Retinal pigment epithelial cell (primary cell): Measurements from ENCODE around the gene WDR7.

Source experiments
- DNase-seq: peaks from one replicate; pipeline ENCODE4 v3.0.0-alpha.2; 2010; ENCODE audit warnings: low read depth
- H3K4me3 ChIP-seq: 2 replicates; pipeline ENCODE4 v1.5.1; 2011; ENCODE audit warnings: mild to moderate bottlenecking, low read length, control low read depth, moderate library complexity
- CTCF ChIP-seq: conservative IDR thresholded peaks from 2 replicates; pipeline ENCODE4 v1.5.1; 2011; ENCODE audit warnings: low read depth, low read length, control low read depth, inconsistent platforms

WDR7 gene

DNA sequence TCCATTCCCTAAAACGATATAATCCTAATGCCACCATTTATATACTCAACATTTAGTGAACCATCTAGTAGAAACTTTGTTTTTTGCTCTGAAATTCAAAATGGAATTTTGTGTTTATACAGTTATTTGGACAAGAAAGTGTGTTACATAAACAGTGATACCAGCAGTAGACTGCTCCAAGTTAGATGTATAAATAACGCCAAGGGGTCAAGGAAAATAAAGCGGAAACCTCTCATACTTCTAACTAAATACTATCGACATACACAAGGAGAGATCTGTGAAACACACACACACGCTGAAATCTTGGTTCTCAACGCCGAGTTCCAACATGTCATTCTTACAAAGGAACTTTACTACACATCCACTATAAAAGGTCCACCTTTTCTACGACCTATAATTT is 14.0 kb upstream of the WDR7 start:
- TF ChIP-seq CTCF = no peak
- peak overlapping the region; percentile 94 for H3K4me3 ChIP-seq

GRCh38 chr18:56637711-56638231 is 13.4 kb upstream of the WDR7 start:
- no peak for DNase-seq
- peak overlapping the region; percentile 94 for H3K4me3 ChIP-seq
- no peak for TF ChIP-seq CTCF

More for the DNA sequence above, 14.0 kb upstream of the WDR7 start:
- DNase-seq = no peak

DNA sequence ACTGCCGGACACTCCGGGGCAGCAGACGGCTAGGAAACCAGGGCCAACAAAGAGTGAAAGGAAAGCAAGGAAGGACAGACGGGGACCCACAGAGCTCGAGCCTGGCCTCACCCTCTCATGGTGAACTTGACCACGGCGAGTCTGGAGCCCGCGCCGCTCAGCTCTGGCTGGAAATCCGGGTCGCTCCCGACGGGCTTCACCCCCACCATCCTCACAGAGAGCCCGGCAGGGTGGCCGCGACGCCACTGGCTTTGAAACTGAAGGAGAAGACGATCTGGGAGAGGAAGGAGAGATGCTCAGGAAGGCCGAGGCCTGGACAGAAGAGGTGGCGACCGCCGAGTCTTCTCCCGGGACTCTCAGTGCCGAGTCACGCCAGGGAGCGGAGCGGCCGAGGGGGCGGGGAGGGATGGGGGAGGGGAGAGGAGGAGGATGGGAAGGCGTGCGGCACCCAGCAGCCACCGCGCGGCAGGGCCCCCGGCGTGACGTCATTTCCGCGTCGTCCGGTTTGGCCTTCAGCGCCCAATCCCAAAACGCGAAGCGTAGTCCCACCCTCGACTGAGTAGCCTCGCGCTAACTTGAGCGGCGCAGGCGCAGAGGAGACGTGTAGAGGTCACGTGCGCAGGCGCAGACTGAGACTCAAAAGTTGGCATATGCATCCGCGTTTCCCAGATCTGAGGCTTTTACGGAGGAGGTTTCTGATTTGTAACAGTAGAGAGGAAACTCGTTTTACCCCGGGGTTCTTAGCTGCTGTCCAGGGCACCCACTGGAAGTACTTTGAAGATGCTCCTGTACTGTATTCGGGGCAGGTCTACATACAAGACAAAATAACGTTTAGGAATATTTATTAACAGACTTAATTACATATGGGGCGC is 12.7 kb upstream of the WDR7 start, which contains the start of gene TXNL1:
TXNL1 (minus strand) TSS at position 361 of the 872 bp plus-strand sequence; CDS start at position 209, 152 bp downstream.
- TF ChIP-seq CTCF = no peak
- peak within 1 kb of the TSS; percentile 94 for H3K4me3 ChIP-seq
- DNase-seq = peak; percentile 93

DNA sequence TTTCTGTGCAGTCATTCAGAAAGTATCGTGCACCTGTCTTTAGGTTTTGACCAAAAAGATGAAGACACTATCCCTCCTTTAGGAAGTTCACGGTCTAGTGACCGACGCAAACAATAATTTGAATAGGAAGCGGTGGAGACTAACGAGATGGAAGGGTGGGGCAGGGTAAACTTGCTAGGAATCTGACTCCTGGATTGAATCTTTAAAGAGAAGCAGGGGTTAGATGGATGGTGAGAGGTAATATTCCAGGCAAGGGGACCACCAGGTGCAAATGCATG is 12.1 kb upstream of the WDR7 start:
- TF ChIP-seq CTCF = no peak
- peak overlapping the region; percentile 94 for H3K4me3 ChIP-seq
- no peak for DNase-seq

GRCh38 chr18:56639571-56639970 is 11.6 kb upstream of the WDR7 start:
- no peak for TF ChIP-seq CTCF
- no peak overlapping the region for H3K4me3 ChIP-seq
- DNase-seq = no peak

- TF ChIP-seq CTCF = no peak
- no peak overlapping the region for H3K4me3 ChIP-seq
- DNase-seq = no peak
These were observed 9.3 kb upstream of the WDR7 start for GRCh38 chr18:56641714-56642337.

DNA sequence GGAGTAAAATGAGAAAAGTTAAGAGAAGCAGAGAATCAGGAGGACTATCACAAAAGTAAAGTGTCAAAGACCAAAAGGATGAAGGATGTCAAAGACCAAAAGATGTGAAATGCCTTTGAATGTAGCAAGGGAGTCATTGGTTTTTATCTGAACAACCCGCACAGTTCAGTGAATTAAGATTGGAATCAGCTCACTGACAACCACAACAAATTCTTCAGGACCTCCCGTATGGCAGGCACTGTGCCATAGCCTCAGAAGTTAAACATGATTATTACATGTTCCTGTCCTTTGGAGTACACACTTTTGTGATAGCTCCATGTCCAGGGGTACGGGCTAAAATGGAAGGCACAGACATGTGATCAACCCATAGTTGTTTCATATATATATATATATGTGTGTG is 7.8 kb upstream of the WDR7 start:
- H3K4me3 ChIP-seq = no peak overlapping the region
- DNase-seq = no peak
- no peak for TF ChIP-seq CTCF
